ENCODE measurements around the gene CDK6. TPM values are rescaled to one million over a fixed set of nuclear protein-coding genes. Genes with fewer than 3 reads are reported as not detected.

Gene CDK6
- total RNA-seq, 1 donor from 2014 or later = 23.3 TPM

GRCh38 chr7:92647011-92647625 is 189.3 kb downstream of the CDK6 start:
- no peak overlapping the region for H3K27ac Mint-ChIP-seq
- no peaks in the 10 kb centered on the region for H3K9me3 Mint-ChIP-seq (ENCODE audit: low read depth)
- H3K36me3 Mint-ChIP-seq (ENCODE audit: insufficient read depth) = no peaks in the 10 kb centered on the region
- DNase-seq (ENCODE audit: low spot score, unreplicated experiment) = no peak
- TF ChIP-seq, protein P1, sequence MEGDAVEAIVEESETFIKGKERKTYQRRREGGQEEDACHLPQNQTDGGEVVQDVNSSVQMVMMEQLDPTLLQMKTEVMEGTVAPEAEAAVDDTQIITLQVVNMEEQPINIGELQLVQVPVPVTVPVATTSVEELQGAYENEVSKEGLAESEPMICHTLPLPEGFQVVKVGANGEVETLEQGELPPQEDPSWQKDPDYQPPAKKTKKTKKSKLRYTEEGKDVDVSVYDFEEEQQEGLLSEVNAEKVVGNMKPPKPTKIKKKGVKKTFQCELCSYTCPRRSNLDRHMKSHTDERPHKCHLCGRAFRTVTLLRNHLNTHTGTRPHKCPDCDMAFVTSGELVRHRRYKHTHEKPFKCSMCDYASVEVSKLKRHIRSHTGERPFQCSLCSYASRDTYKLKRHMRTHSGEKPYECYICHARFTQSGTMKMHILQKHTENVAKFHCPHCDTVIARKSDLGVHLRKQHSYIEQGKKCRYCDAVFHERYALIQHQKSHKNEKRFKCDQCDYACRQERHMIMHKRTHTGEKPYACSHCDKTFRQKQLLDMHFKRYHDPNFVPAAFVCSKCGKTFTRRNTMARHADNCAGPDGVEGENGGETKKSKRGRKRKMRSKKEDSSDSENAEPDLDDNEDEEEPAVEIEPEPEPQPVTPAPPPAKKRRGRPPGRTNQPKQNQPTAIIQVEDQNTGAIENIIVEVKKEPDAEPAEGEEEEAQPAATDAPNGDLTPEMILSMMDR (IDR thresholded peaks at IDR 0.05; ENCODE audit: unreplicated experiment) = no peak
- H3K27me3 Mint-ChIP-seq = peaks cover 2% of the 10 kb centered on the region
- no peak overlapping the region for H3K4me3 Mint-ChIP-seq (ENCODE audit: low read depth)
- peaks cover 16% of the 10 kb centered on the region for H3K4me1 Mint-ChIP-seq (ENCODE audit: low read depth)

- no peak for DNase-seq (ENCODE audit: low spot score, unreplicated experiment)
- H3K36me3 Mint-ChIP-seq (ENCODE audit: insufficient read depth) = no peaks in the 10 kb centered on the region
- H3K4me1 Mint-ChIP-seq (ENCODE audit: low read depth) = peaks cover 10% of the 10 kb centered on the region
- TF ChIP-seq, protein P1 (IDR thresholded peaks at IDR 0.05; ENCODE audit: unreplicated experiment) = no peak
- peaks cover 2% of the 10 kb centered on the region for H3K27me3 Mint-ChIP-seq
- H3K27ac Mint-ChIP-seq = no peak overlapping the region
- no peaks in the 10 kb centered on the region for H3K9me3 Mint-ChIP-seq (ENCODE audit: low read depth)
- no peak overlapping the region for H3K4me3 Mint-ChIP-seq (ENCODE audit: low read depth)
Observed at GRCh38 chr7:92645114-92646061, 191.0 kb downstream of the CDK6 start.

DNA sequence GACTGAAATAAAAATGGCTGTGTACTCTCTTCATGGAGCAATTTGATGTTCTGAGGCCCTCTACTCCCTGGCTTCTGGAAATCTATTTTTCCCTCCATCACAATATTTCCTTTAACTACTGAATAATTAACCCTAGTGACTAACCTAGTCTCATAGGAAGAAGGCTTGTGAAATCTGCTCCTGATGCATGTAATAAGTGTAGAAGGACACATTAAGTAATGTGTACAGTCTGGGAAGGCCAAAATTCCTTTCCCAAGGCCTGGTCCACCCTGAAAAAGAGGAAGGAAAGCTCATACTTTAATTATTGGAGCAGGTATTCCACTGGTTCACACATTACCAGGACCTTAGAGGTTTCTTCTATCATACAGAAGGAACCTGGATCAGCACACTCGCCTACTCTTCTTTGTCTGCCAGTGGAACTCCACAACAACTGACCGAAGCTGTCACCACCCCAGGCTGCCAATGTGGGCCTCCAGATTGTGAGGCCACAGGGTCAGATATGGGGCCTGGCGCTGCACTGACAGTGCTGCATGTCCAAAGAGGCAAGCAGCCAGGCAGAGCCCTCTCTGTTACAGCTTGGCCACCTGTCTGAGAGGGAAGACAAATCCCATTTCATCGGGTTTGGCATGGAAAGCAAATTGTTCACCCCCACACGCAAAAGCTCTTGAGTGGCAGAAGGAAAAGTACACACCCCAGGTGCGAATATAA is 191.8 kb downstream of the CDK6 start:
- TF ChIP-seq, protein P1 (IDR thresholded peaks at IDR 0.05; ENCODE audit: unreplicated experiment) = no peak
- H3K36me3 Mint-ChIP-seq (ENCODE audit: insufficient read depth) = no peaks in the 10 kb centered on the region
- H3K27me3 Mint-ChIP-seq = peaks cover 2% of the 10 kb centered on the region
- H3K9me3 Mint-ChIP-seq (ENCODE audit: low read depth) = no peaks in the 10 kb centered on the region
- peaks cover 10% of the 10 kb centered on the region for H3K4me1 Mint-ChIP-seq (ENCODE audit: low read depth)
- no peak for DNase-seq (ENCODE audit: low spot score, unreplicated experiment)
- no peak overlapping the region for H3K4me3 Mint-ChIP-seq (ENCODE audit: low read depth)
- no peak overlapping the region for H3K27ac Mint-ChIP-seq

DNA sequence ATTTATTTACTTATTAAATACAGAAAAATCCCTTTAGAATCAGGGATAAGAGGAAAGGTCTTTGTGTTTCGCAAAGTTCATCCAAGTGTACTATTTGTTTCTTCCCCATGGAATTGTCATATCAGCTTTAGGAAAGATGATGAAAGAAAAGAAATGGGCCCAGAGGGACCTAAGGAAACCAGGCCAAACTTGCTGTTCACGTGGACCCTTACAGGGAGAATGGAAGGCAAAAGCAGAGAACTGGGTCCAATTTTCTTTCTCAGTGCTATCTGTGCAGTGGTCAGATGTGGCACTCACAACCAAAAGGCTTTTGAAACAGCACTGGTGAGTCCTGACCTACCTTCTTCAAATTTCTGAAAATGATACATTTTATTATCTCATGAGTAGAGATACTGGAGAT is 192.6 kb downstream of the CDK6 start:
- DNase-seq (ENCODE audit: low spot score, unreplicated experiment) = no peak
- Mint-ChIP-seq H3K4me3 (ENCODE audit: low read depth) (no peak overlapping the region), H3K9me3 (ENCODE audit: low read depth) (no peaks in the 10 kb centered on the region), H3K4me1 (ENCODE audit: low read depth) (peaks cover 10% of the 10 kb centered on the region), H3K27ac (no peak overlapping the region), H3K27me3 (peaks cover 2% of the 10 kb centered on the region), H3K36me3 (ENCODE audit: insufficient read depth) (no peaks in the 10 kb centered on the region)
- TF ChIP-seq, protein P1 (IDR thresholded peaks at IDR 0.05; ENCODE audit: unreplicated experiment) = no peak

DNA sequence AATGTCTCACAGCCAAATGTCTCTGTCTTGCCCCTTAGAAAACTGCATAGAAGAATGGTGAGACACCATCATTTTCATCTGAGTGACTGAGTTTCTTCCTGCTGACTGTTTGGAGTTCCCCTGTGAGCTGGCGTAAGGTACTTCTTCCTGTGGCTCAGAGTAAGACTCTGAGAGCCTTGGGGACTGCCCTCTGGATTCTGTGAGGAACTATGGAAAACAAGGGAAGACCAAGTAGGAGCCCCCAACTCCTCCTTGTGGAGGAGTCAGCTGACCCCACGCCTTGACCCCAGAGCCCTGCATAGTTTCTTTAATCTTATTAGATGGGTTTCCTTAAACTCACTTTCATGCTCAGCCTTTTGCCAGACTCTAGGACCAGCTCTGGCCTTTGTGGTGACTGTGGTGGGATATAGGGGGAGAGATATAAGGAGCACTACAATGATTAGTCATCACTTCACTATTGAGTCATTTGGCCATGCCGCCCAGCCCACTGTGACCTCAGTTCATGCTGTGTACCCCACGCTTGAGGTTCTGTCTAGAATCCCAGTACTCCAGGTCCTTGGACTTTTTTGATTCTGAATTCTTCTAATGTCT is 194.4 kb downstream of the CDK6 start:
- Mint-ChIP-seq H3K27me3 (peaks cover 2% of the 10 kb centered on the region), H3K4me1 (ENCODE audit: low read depth) (peaks cover 5% of the 10 kb centered on the region), H3K4me3 (ENCODE audit: low read depth) (no peak overlapping the region), H3K27ac (no peak overlapping the region), H3K36me3 (ENCODE audit: insufficient read depth) (no peaks in the 10 kb centered on the region), H3K9me3 (ENCODE audit: low read depth) (no peaks in the 10 kb centered on the region)
- TF ChIP-seq, protein P1 (IDR thresholded peaks at IDR 0.05; ENCODE audit: unreplicated experiment) = no peak
- DNase-seq (ENCODE audit: low spot score, unreplicated experiment) = no peak
